HG03196 (cell line): ENCODE measurements around the gene COG6.

Experiments
- ATAC-seq: cut with Tn5 transposase; IDR thresholded peaks from one replicate; pipeline ENCODE4 v1.9.1; 2021; ENCODE audit not compliant: unreplicated experiment

COG6 gene

DNA sequence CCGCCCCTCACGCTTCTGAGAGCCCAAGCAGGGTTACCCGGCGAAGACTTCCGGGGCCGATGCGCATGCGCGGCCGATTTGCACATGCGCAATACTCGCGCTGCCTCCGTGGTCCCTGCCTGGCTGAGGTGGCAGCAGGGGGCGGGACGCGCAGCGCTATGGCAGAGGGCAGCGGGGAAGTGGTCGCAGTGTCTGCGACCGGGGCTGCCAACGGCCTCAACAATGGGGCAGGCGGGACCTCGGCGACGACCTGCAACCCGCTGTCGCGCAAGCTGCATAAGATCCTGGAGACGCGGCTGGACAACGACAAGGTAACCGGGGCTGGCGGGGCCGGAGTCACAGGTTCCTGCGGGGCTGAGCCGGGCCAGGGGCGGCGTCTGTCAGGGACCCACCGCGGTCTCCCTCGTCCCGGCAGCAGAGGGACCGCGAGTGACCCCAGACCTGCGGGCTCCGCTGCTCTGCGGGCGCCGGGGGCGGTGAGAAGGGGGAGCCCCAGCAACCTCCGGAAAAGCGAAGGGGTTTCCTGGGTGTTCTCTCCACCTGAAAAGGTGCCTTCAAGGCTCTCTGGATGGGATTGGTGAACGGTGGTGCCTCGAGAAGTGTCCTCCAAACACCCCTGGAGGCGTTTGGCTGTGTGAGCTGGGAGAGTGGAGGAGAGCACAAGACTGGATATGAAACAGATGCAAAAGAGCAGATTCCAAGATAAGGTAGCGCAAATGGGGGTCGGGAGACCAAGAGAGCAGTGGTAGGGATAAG is at the start of gene COG6:
Gene COG6, plus strand, starts transcription at position 94 of the 756 bp plus-strand sequence. Its CDS starts 65 bp downstream, at position 159.
- ATAC-seq = peak; percentile 94

DNA sequence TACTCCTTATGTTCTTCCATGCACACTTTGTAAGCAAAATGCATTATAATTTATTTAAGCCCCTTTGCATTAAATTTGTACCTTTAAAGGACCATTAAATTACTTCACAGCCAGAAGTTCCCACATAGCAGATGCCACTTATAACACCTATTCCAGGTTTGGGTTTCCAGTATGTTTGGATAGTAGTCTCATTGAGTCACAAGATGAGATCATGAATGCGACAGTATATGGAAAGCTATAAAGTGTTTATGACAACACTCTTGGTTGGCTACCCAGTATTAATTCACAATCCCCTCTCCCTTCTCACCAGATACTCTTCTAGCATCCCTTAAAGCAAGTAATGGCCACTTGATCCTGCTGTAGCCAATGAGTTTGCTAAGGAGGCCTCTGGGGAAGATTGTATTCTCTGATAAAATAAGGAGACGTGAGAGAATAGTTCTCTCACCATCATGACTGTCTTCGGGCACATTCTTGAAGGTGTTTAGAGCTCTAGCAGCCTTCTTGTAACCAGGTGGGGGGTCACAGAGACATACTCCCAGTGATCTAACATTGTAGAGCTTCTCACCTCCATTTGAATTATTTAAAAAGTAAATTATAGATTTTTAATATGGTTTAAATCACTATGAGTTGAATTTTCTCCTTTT is 49.7 kb upstream of the COG6 start:
- no peak for ATAC-seq

DNA sequence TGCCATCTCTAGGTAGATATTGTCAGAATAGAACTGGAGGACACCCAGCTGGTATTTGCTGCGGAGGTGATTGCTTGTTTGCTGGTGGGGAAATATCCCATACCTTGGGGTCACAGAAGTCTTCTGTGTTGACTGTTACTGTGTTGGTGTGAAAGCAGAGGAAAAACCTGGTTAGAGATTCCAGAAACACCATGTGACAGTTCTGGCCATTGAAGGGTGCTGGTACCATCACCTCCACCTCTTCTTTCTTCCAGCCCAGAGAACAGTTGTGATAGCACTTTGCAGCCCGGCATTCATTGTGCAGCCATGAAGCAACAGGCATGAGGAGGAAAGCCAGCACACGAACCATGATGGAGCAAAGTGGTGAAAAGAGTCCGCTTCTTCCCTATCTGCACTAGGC is 47.6 kb upstream of the COG6 start:
- no peak for ATAC-seq

DNA sequence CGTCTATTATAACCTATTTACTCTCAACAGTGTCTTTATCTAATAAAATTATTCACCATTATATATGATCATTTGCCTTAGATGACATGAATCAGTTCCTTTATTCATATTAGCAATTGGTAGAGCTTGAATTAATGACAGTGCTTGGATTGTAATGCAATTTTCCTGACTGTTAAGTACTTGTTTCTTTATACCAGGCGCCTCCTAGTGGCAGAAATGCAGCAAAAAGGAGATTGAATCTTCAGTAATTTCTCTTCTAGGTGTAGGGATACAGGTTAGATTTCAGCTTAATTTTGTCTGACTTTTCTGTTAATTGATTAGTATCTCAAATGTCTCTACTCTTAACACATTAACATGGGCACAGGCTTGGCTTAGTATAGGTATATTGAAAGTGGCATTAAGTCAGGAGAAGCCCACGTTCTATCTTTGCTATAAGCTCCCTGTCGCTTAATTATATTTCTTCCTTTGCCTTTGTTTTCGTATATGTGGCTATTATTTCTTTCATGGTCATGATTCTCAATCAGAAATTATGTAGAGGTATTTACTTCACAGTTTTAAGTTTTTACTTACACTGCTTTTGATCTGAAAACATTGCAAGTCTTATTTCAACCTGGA is 43.3 kb upstream of the COG6 start:
- ATAC-seq = no peak

DNA sequence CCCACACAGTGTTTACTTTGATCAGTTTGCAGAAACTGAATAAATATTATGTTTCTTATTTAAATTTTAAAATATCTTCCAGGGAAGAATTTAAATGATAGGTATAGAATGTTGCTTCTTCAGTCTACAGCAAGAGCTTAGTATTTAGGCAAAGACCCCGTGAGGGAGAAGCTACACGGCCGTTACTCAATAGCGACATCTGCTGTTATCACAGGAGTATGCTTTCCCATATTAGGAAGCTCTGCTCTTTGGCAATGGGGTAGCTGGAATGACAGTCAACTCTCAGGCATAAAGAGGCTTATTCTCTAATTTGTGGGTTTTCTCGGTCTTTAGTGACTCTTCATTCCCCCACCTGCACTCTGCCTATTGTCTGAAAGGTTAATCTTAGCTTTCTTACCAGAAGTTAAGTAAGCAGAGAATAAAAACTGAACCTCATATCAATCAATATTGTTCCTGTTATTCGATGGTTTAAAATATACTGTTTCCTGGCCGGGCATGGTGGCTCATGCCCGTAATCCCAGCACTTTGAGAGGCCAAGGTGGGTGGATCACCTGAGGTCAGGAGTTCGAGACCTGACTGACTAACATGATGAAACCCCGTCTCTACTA is 39.3 kb upstream of the COG6 start:
- no peak for ATAC-seq

DNA sequence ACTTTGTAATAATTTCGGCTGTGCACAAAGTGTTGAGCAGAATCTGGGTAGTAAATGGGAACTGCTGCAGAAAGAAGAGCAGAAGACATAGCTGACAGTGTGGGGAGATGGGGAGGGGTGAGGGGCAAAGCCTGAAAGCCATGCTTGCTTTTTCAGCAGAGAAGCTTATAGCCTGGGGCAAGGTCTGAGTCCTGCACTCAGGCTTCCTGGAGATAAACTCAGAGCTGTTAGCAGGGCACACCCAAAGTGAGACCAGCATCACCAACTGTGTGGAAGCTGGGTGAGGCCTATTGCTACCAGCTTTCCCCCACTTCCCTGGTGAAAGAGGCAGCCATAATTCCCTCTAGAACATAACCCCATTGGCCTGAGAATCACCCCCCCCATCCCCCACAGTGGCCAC is 36.9 kb upstream of the COG6 start:
- ATAC-seq = no peak

DNA sequence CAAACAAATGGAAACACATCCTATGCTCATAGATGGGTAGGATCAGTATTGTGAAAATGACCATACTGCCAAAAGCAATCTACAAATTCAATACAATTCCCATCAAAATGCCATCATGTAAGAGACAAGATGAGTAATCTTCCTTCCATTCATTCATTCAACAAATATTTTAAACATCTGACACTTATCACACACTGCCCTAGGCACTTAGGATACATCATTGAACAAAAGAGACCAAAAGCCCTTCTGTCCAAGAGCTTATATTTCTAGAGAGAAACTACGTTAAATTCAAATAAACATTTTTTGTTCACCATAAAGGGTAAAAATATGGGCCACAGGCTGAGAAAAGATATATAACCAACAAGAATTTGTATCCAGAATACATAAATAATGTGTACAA is 32.0 kb upstream of the COG6 start:
- ATAC-seq = no peak

DNA sequence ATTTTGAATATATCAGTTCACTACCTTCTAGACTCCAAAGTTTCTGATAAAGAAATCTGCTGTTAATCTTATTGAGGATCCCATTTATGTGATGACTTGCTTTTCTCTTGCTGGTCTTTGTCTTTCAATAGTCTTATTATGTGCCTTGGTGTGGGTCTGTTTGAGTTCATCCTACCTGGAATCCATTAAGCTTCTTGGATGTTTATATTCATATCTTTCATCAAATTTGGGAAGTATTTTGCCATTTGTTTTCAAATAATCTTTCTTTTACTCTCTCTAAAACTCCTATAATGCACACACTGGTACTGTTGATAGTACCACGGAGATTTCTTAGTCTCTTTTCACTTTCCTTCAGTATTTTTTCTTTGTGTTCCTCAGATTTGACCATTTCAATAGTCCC is 24.2 kb upstream of the COG6 start:
- ATAC-seq = no peak

DNA sequence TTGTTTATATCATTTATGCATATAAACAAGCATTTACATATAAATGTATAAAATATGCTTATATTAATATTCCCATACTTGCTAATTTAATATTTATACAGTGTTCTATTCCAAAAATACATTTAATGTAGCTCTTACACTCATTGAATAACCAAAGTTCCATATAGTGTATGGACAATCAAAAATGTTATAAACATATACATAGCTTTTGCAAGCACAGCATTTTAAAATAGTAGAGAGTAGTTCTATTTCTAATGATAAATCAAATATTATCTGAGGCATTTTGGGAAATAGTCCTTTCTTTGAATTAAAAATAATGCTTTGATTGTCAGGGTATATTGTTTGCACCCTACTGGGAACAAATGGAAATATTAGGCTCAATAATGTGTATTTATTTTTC is 22.5 kb upstream of the COG6 start:
- ATAC-seq = no peak

DNA sequence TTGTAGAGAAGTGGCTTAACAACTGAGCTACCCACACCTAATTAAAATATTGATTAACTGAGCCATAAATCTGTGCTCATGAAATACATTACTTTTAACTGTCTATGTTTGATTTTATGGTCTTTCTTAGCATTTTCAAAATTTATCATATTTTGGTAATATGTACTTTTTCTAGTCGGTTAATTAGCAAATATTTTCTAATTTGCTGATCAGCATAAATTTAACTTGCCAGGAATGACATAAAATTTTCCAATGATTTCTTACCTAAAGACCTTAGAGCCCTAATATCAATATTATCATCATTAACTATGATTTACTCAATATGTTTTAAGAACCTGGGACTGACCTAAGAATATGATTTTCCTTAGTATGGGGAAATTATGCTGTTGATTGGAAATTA is 19.9 kb upstream of the COG6 start:
- ATAC-seq = no peak

DNA sequence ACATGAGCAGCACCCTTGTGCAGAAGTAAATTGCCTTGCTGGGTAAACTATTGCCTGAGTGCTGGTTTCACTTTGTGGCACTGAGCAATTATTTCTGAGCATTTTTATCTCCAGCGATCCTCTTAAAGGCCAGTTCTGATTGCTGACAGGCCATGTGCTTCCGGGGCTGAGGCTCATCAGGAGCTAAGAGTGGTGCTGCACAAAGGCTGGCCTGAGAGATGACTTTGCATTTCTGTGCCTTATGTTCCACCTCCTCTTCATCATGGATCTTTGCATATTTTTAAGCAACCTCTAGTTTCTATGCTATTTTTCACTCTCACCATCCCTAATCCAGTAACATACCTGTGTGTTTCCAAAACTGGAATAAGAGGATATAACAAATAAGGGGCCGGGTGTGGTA is 17.6 kb upstream of the COG6 start:
- no peak for ATAC-seq

DNA sequence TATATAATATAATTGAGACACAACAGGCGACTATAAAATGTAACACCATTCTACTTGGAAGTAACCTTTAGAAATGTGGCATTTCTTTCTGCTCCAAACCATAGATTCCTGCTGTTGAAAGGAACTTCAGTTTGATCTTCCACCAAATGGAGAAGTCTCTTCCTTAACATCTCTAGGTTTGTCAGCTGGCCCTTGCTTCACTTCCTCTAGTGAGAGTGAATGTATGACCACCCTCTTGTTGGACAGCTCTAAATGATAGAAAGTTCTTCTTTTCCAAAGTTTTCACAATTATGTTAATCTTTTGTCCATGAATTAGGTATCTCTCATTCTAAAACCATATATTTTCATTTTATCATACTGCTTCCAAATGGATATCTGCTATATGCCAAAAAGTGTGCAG is 13.8 kb upstream of the COG6 start:
- ATAC-seq = no peak

DNA sequence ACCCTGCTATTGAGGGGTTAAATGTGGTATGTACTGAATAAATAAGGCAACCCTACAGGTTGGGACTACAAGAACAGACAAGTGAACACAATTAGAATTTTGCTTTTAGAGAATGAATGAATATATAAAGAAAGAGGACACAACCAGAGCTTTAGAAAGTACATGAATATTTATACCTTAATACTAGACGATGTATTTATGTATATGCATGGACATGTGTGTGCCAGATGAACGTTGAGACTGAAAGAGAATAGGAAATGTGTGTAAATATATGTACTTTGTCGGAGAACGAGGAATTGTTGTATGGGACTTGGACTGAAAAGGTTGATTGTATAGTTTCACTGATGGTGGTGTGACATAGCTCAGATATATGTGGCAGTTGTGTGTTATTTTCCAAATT is 9.3 kb upstream of the COG6 start:
- ATAC-seq = no peak

DNA sequence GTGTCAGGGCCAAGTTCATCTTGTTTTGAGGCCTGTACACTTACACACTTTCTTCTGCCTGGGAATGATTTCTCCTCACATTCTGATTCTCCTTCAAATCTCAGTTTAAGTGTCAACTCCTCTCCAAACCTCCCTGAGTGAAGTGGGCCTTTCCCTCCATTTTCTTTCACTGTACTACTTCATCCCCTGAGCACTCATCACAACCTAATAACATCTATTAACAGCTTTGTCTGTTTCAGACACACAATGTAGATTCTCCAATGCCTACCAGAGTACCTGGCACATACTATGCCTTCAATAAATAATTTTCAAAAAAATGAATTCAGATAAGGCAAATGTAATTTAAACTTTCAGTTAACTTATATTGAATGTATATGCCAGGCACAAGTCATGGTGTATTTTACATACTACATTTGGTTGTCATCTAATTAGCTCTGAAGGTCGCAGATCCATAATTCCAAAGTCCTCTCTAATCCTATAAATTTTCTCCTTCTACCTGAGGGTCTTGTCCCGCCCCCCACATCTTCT is 357 bp upstream of the COG6 start:
- peak; percentile 2 for ATAC-seq

DNA sequence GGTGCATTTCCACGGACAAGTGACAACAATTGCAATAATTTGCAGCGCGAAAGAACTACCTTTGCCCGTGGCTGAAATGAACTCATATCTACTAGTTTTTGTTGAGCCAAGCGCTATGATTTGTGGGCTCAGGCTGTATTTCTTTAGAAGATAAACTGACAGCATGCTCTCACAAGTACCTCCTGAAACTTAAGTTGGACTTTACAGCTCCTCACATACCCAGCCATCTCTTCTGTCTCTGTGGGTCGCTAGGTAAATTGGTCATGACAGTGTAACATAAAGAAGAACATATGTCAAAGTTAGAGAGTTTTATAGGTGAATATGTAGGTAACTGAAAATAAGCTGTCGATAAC is 839 bp downstream of the COG6 start:
- ATAC-seq = no peak

DNA sequence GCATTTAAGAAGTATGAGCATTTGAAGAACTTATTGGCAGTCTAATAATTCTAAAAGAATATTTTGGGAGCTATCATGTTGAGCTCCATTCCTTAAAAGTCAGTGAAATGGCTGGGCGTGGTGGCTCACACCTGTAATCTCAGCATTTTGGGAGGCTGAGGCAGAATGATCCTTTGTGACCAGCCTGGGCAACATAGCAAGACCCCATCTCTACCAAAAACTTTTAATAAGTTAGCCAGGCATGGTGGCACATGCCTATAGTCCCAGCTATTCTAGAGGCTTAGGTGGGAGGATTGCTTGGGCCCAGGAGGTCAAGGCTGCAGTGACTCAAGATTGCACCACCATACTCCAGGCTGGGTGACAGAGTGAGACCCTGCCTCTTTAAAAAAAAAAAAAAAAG is 8.0 kb downstream of the COG6 start:
- ATAC-seq = no peak

DNA sequence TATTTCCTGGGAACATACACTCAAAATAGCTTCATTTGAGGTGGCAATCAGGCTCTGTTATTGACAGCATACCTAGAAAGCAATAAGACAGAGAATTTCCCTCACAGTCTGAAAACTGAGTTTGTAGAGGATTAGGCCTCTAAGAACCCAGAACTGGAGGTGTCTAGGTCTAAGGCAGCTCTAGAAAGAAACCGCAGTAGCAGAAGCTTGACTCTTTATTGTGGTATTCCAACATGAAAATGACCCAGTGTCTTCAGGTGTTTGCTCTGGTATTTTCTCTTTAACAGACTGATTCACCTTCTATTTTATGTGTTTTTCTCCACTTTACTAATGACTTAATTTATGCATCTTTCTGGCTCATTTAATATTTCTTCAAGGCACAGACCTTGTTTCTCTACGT is 8.5 kb downstream of the COG6 start:
- ATAC-seq = no peak

DNA sequence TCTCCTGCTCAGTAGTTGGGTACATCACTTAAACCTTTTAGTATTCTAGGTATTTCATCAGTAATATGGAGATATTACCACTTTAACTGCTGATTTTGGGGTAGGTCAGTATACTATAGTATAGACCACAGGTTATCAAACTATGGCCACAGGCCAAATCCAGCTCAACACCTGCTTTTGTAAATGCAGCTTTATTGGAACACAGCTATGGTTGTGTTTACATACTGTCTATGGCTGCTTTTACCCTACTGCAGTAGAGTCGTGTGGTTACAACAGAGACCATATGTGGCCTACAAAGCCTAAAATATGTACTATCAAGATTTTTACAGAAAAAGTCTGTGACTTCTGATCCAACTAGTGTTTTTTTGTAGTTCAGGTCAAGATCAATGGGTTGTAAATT is 10.3 kb downstream of the COG6 start:
- no peak for ATAC-seq

DNA sequence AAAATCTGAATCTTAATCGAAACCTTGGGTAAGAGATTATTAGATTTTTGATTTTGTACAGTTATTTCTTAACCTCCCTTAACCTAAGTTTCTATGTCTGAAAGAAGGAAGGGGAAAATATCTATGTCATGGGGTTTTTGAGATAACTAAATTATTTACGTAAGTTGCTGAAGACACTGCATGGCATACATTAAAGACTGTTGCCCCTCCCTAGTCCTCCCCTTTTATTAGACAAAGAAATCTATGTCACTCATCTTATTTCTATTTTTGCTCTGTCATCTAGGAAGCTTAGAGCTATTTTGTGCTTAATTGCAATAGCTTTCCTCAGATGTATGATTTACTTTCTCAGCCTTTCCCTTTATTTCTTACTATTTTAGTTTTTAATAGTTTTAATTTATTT is 15.0 kb downstream of the COG6 start:
- no peak for ATAC-seq

DNA sequence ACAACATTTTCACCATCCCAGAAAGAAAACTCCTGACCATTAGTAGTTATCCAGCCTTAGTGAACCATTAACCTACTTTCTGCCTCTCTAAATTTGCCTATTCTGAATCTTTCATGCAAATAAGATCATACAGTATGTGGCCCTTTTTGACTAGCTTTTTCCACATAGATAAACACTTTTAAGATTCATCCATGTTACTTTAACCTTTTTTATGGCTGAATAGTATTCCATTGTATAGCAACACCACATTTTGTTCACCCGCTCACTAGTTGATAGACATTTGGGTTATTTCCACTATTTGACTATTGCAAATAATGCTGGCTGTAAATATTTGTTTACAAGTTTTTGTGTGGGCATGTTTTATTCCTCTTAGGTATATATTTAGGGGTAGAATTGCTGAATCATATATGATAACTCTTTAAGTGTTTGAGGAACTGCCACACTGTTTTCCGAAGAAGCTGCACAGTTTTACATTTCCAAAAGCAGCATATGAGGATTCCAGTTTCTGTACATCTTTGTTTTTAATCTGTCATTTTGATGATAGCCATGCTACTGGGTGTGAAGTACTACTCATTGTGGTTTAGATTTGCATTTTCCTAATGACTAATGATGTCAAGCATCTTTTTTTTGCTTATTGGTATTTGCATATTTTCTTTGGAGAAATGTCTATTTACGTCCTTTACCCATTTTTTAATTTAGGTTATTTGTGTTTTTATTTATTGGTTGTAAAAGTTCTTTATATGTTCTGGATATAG is 17.1 kb downstream of the COG6 start:
- ATAC-seq = no peak

DNA sequence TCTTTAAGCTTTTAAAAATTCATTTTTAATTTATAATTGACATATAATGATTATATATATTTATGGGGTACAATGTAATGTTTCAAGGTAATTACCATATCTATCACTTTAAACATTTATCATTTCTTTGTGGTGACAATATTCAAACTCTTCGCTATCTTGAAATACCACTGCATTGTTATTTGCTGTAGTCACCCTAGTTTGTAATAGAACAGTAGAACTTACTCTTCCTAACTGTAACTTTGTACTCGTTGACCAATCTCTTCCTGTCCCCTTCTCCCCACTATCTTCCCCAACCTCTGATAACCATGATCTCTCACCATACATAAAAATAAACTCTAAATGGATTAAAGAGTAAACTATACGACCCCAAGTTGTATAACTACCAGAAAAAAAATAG is 20.4 kb downstream of the COG6 start:
- ATAC-seq = no peak
